Thyroid gland (tissue), 4 donors: ENCODE results near the gene CSF2.

Experiments
- CTCF ChIP-seq, 6 experiments: fragments of 200-600 bp in 3 of 6; fragments of 450-650 bp in 3 of 6; sonication (generic) in 3 of 6; IDR thresholded peaks; one replicate each; pipeline ENCODE4 v1.5.1; 2016 to 2019; ENCODE audit warnings: antibody characterized with exemption in 6 of 6, mild to moderate bottlenecking in 2 of 6, inconsistent platforms in 1 of 6, moderate library complexity in 1 of 6
- POLR2A ChIP-seq, 2 donors: fragments of 450-650 bp; IDR thresholded peaks; one replicate each; pipeline ENCODE4 v1.6.1; 2017; ENCODE audit warnings: antibody characterized with exemption in 2 of 2, mild to moderate bottlenecking in 2 of 2, moderate library complexity in 1 of 2

DNA sequence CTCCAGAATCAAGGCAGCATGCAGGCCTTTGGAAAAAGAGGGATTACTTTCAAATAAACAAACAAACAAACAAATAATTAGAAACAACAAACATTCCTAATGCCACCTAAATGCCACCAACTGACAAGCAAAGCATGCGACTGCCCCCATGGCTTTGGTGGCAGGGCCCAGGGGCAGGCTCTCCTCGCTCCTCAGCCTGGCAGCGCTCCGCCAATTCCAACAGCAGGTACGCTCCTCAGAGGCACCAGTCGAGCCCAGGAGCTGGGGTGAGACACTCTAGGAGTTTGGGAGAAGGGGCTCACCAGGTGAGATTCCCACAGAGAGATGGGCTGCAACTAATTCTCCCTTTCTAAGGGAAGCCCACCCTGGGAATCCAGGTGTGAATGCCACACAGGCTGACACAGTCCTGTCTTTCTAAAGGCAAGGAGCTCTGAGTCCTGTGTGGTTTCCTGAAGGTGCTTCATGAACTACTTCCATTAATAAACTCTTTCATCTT is 27.8 kb downstream of the CSF2 start:
- TF ChIP-seq CTCF (IDR thresholded peaks at IDR 0.05) (no peak), POLR2A (IDR thresholded peaks at IDR 0.05) (no peak)
